GM10248 (cell line): ENCODE measurements around the gene NANOS1.

Experiments
- CTCF ChIA-PET: fragments of 300-600 bp; sonication (Branson Sonifier 250); formaldehyde crosslinking; extraction: SDS; loops from one replicate; lab custom pipeline; 2021; ENCODE audit warnings: antibody characterized with exemption; lab: Yijun Ruan, JAX
- POLR2A ChIA-PET: fragments of 350-650 bp; sonication (Branson Sonifier 250); formaldehyde crosslinking; extraction: SDS; loops from one replicate; lab custom pipeline; 2020; ENCODE audit warnings: antibody characterized with exemption; lab: Yijun Ruan, JAX
- DNase-seq: peaks from one replicate; pipeline ENCODE4 v3.0.0; 2012; ENCODE audit errors: extremely low spot score
- TF ChIP-seq, protein P1 (sequence below): IDR thresholded peaks from 2 replicates; pipeline ENCODE4 v1.5.1; 2012; ENCODE audit warnings: mild to moderate bottlenecking, low read depth; ENCODE audit errors: extremely low read depth, missing control alignments, control extremely low read depth

Gene NANOS1

DNA sequence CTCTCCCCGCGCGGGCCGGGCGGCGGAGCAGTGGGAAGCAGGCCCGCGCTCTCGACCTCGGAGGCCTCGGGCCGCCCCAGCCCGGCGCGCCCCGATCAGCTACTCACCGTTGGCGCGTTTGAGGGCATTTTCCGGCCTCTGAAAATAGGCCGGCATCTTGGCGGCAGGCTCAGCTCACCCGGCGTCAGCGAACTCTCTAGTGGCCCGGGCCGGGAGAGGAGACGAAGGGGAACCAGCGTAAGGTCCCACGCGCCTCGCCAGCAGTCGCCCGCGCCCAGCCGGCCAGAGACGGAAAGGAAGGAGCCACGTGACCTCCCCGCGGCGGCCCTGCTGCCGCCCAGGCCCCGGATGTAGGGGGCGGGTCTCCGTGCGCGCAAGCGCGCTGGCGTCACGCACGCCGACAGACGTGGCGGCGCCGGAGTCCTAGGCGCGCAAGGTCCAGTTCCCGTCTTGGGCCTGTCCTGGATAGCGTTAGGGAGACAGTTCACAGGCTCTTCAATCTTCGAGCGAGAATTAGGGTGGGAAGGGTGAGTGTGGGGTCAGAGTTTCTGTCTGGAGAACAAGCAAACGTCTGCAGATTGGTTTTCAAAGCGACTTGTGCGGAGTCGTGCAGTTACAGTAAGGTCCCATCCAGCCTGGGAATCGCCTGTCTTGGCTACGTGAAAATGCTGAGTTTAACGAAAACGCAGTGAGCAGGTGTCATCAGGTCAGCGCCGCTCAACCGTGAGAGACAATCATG is 51.2 kb downstream of the NANOS1 start, which contains the start of gene EIF3A:
Gene EIF3A (minus strand): TSS at position 297 of the 739 bp plus-strand sequence. CDS start 141 bp downstream, at position 156.
- ChIA-PET POLR2A (interaction anchor here (0.8 kb wide), 1 partner anchor 12 kb away, joined by 3 read pairs; no protein-coding TSS in a partner anchor), CTCF (no interaction called here)
- DNase-seq = peak; percentile 96
- TF ChIP-seq, protein P1, sequence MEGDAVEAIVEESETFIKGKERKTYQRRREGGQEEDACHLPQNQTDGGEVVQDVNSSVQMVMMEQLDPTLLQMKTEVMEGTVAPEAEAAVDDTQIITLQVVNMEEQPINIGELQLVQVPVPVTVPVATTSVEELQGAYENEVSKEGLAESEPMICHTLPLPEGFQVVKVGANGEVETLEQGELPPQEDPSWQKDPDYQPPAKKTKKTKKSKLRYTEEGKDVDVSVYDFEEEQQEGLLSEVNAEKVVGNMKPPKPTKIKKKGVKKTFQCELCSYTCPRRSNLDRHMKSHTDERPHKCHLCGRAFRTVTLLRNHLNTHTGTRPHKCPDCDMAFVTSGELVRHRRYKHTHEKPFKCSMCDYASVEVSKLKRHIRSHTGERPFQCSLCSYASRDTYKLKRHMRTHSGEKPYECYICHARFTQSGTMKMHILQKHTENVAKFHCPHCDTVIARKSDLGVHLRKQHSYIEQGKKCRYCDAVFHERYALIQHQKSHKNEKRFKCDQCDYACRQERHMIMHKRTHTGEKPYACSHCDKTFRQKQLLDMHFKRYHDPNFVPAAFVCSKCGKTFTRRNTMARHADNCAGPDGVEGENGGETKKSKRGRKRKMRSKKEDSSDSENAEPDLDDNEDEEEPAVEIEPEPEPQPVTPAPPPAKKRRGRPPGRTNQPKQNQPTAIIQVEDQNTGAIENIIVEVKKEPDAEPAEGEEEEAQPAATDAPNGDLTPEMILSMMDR = no peak
